Peyer's patch (tissue), 4 donors: ENCODE measurements around the gene KRT8. TPM values are rescaled to one million over a fixed set of nuclear protein-coding genes. Genes with fewer than 3 reads are reported as not detected.
"Not testable (repeated sequence)": the region's sequence is repeated elsewhere in the genome, so short reads cannot be mapped to it uniquely, and the experiment has no call there.

Experiments
- DNase-seq, 3 donors: peaks; one replicate each; pipeline ENCODE4 v3.0.0-alpha.2; 2017 to 2019
- H3K27ac ChIP-seq, 4 donors: fragments of 200-600 bp; sonication (generic); one replicate each; pipeline ENCODE4 v1.5.1; 2016 to 2019
- H3K27me3 ChIP-seq, 2 donors: fragments of 200-600 bp; sonication (generic); one replicate each; pipeline ENCODE4 v1.5.1; 2019
- H3K36me3 ChIP-seq, 3 donors: fragments of 200-600 bp; sonication (generic); one replicate each; pipeline ENCODE4 v1.5.1; 2016 to 2019
- H3K4me1 ChIP-seq, 4 donors: fragments of 200-600 bp; sonication (generic); one replicate each; pipeline ENCODE4 v1.5.1; 2016 to 2019
- H3K4me3 ChIP-seq, 4 donors: fragments of 200-600 bp; sonication (generic); 1 replicate in 3 of 4; 2 replicates in 1 of 4; pipeline ENCODE4 v1.5.1; 2016 to 2019; ENCODE audit warnings: mild to moderate bottlenecking in 1 of 4
- H3K9me3 ChIP-seq, 4 donors: fragments of 200-600 bp; sonication (generic); one replicate each; pipeline ENCODE4 v1.5.1; 2016 to 2019; ENCODE audit warnings: mild to moderate bottlenecking in 1 of 4
- CTCF ChIP-seq, 6 experiments: fragments of 450-650 bp in 4 of 6; fragments of 200-600 bp in 2 of 6; sonication (generic) in 1 of 6; IDR thresholded peaks; one replicate each; pipeline ENCODE4 v1.5.1; 2017 to 2019; ENCODE audit warnings: antibody characterized with exemption in 6 of 6, mild to moderate bottlenecking in 3 of 6, moderate library complexity in 1 of 6
- POLR2A ChIP-seq, 2 donors: fragments of 450-650 bp; IDR thresholded peaks; one replicate each; pipeline ENCODE4 v1.5.1; 2017; ENCODE audit warnings: antibody characterized with exemption in 2 of 2, mild to moderate bottlenecking in 2 of 2, moderate library complexity in 2 of 2
- total RNA-seq, 4 donors: library from RNA; depleted of rRNA; stranded (reverse); fragments of >200 nt; gene quantifications; one replicate each; pipeline ENCODE4 v1.1.0, GENCODE V29; 2016

The KRT8 gene
- 1,000 to 10,000 TPM; 1,046 to 2,452 (median 2,098) TPM for total RNA-seq

- H3K9me3 ChIP-seq, H3K27me3 ChIP-seq: not testable (repeated sequence)
- H3K36me3 ChIP-seq = peaks cover 0 to 21% (median 0%) of the 10 kb centered on the region in 3 donors
- TF ChIP-seq POLR2A (IDR thresholded peaks at IDR 0.05) (peak; percentile 99 to 100), CTCF (IDR thresholded peaks at IDR 0.05) (peak in 4 of 6 experiments; percentile 38 to 88 (median 74))
- H3K27ac ChIP-seq = peak within 1 kb of the TSS; percentile 57 to 97 (median 90)
- peak in 2 of 3 donors; percentile 91 to 92 for DNase-seq
- peak within 1 kb of the TSS; percentile 44 to 89 (median 57) for H3K4me3 ChIP-seq
- H3K4me1 ChIP-seq = peaks cover 0 to 43% (median 4%) of the 10 kb centered on the region in 4 donors
Measured at GRCh38 chr12:52904509-52905300, at the start of gene KRT8. KRT8 (minus strand) TSS chr12:52905076; CDS start chr12:52904981, 95 bp downstream.

GRCh38 chr12:52953181-52953841 lies 48.4 kb upstream of the KRT8 start:
- Histone ChIP-seq H3K4me3 (no peak overlapping the region), H3K9me3 (no peaks in the 10 kb centered on the region), H3K27me3 (no peaks in the 10 kb centered on the region), H3K4me1 (peaks cover 0 to 7% (median 0%) of the 10 kb centered on the region in 4 donors), H3K27ac (peak overlapping the region in 1 of 4 donors; percentile 15), H3K36me3 (peaks cover 0 to 24% (median 0%) of the 10 kb centered on the region in 3 donors)
- TF ChIP-seq POLR2A (IDR thresholded peaks at IDR 0.05) (no peak), CTCF (IDR thresholded peaks at IDR 0.05) (no peak)
- DNase-seq = no peak

GRCh38 chr12:52952076-52952801 lies 47.4 kb upstream of the KRT8 start:
- peak in 1 of 3 donors; percentile 80 for DNase-seq
- no peaks in the 10 kb centered on the region for H3K9me3 ChIP-seq
- peak overlapping the region in 3 of 4 donors; percentile 87 to 89 (median 88) for H3K27ac ChIP-seq
- TF ChIP-seq POLR2A (IDR thresholded peaks at IDR 0.05) (no peak), CTCF (IDR thresholded peaks at IDR 0.05) (peak in 4 of 6 experiments; percentile 27 to 79 (median 66))
- H3K4me1 ChIP-seq = peaks cover 0 to 13% (median 0%) of the 10 kb centered on the region in 4 donors
- no peaks in the 10 kb centered on the region for H3K27me3 ChIP-seq
- peak overlapping the region in 2 of 4 donors; percentile 69 to 71 for H3K4me3 ChIP-seq
- peaks cover 0 to 24% (median 0%) of the 10 kb centered on the region in 3 donors for H3K36me3 ChIP-seq

- TF ChIP-seq POLR2A (IDR thresholded peaks at IDR 0.05) (no peak), CTCF (IDR thresholded peaks at IDR 0.05) (no peak)
- H3K27ac ChIP-seq = peak overlapping the region in 3 of 4 donors; percentile 87 to 89 (median 88)
- H3K27me3 ChIP-seq = no peaks in the 10 kb centered on the region
- DNase-seq = no peak
- H3K9me3 ChIP-seq = no peaks in the 10 kb centered on the region
- peaks cover 0 to 19% (median 0%) of the 10 kb centered on the region in 4 donors for H3K4me1 ChIP-seq
- peaks cover 0 to 24% (median 0%) of the 10 kb centered on the region in 3 donors for H3K36me3 ChIP-seq
- peak overlapping the region in 2 of 4 donors; percentile 69 to 71 for H3K4me3 ChIP-seq
Measured at GRCh38 chr12:52951640-52952039, 46.8 kb upstream of the KRT8 start.

GRCh38 chr12:52951126-52951525 lies 46.2 kb upstream of the KRT8 start:
- Histone ChIP-seq H3K36me3 (peaks cover 0 to 24% (median 0%) of the 10 kb centered on the region in 3 donors), H3K9me3 (no peaks in the 10 kb centered on the region), H3K4me3 (peak overlapping the region in 2 of 4 donors; percentile 69 to 71), H3K4me1 (peaks cover 0 to 24% (median 0%) of the 10 kb centered on the region in 4 donors), H3K27me3 (no peaks in the 10 kb centered on the region), H3K27ac (peak overlapping the region in 3 of 4 donors; percentile 87 to 89 (median 88))
- TF ChIP-seq POLR2A (IDR thresholded peaks at IDR 0.05) (no peak), CTCF (IDR thresholded peaks at IDR 0.05) (no peak)
- DNase-seq = no peak
